ENCODE results near the gene TUBGCP6. TPM values are rescaled to one million over a fixed set of nuclear protein-coding genes. Genes with fewer than 3 reads are reported as not detected.

The TUBGCP6 gene
- total RNA-seq, 2 experiments from 2014 or later, result 41.4 to 43.8 TPM

- Mint-ChIP-seq H3K4me3 (no peak overlapping the region), H3K9me3 (no peaks in the 10 kb centered on the region), H3K27ac (no peak overlapping the region), H3K27me3 (no peaks in the 10 kb centered on the region), H3K4me1 (ENCODE audit: low read depth) (no peaks in the 10 kb centered on the region), H3K36me3 (peaks cover 31% of the 10 kb centered on the region)
- POLR2A ChIA-PET, result no interaction called here
- intact Hi-C loops (cut with micrococcal nuclease), result no loop called here
- CTCF ChIA-PET, result interaction anchor here (1.4 kb wide), 1 partner anchor 308 kb away, joined by 3 read pairs; the partner anchor contains the start of gene SCO2
- no peak for DNase-seq
Observed at GRCh38 chr22:50217543-50218152, 27.2 kb downstream of the TUBGCP6 start.

DNA sequence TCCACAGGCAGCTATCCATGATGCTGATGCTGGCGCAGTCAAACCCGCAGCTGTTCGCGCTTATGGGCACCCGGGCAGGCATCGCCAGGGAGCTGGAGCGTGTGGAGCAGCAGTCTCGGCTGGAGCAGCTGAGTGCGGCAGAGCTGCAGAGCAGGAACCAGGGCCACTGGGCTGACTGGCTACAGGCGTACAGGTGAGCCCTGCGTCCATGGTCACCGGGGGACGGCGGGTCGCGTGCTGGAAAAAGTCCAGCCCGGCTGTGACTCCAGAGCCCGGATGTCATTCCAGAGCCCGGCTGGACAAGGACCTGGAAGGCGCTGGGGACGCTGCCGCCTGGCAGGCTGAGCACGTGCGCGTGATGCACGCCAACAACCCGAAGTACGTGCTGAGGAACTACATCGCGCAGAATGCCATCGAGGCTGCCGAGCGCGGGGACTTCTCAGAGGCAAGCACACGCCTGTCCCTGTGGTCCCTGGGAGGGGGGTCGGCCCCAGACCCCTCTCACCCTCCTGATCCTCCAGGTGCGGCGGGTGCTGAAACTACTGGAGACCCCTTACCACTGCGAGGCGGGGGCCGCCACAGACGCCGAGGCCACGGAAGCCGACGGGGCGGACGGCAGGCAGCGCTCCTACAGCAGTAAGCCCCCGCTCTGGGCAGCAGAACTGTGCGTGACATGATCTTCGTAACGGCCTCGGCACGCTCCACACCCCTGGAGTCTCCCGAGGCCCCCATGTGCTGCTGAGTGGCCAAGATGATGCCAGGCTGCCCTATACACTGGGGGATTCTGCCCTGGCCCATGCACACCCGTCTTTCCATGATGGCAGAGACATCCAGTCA, 27.9 kb downstream of the TUBGCP6 start:
- H3K36me3 Mint-ChIP-seq, result peaks cover 32% of the 10 kb centered on the region
- POLR2A ChIA-PET, result interaction anchor here (1.5 kb wide), 1 partner anchor 26 kb away, joined by 3 read pairs; no protein-coding TSS in a partner anchor
- peaks cover 2% of the 10 kb centered on the region for H3K4me1 Mint-ChIP-seq (ENCODE audit: low read depth)

GRCh38 chr22:50216055-50216683, 28.7 kb downstream of the TUBGCP6 start:
- Mint-ChIP-seq H3K27ac (no peak overlapping the region), H3K9me3 (no peaks in the 10 kb centered on the region), H3K4me3 (no peak overlapping the region), H3K27me3 (no peaks in the 10 kb centered on the region), H3K36me3 (peaks cover 32% of the 10 kb centered on the region), H3K4me1 (ENCODE audit: low read depth) (peaks cover 4% of the 10 kb centered on the region)
- intact Hi-C loops (cut with micrococcal nuclease), result no loop called here
- ChIA-PET CTCF (interaction anchor here (0.8 kb wide), 1 partner anchor 67 kb away, joined by 3 read pairs; no protein-coding TSS in a partner anchor), POLR2A (interaction anchor here (1.5 kb wide), 1 partner anchor 25 kb away, joined by 3 read pairs; no protein-coding TSS in a partner anchor)
- no peak for DNase-seq

More for the DNA sequence above, 27.9 kb downstream of the TUBGCP6 start:
- Mint-ChIP-seq H3K27ac (no peak overlapping the region), H3K27me3 (no peaks in the 10 kb centered on the region), H3K4me3 (no peak overlapping the region), H3K9me3 (no peaks in the 10 kb centered on the region)
- no peak for DNase-seq
- intact Hi-C loops (cut with micrococcal nuclease), result no loop called here
- CTCF ChIA-PET, result no interaction called here

DNA sequence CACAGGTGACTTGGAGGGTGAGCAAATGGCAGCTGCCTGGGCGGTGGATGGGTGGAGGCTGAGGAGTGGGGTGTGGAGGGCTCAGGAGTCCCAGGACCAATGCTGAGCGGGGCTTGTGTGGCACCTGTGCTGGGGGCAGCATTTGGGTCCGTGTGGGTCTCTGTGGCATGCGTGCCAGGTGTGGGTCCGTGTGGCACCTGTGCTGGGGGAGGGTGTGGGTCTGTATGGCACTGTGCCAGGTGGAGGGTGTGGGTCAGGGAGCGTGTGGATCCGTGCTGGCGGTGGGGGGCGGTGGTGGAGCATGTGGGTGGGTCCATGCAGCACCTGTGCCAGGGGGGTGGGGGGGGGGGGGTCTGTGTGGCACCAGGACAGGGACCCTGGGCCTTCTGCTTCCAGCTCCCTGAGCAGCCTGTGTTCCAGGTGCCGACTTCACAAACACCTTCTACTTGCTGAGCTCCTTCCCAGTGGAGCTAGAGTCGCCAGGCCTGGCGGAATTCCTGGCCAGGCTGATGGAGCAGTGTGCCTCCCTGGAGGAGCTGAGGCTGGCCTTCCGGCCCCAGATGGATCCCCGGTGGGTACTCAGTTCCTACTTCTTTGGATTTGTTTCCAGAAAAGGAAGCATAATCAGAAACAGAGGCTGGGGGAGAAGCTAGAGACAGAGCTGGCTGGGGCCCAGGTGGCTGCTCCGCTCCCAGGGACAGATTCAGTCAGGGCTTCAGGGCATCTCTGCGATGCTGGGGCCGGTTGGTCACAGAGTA, 29.3 kb downstream of the TUBGCP6 start:
- intact Hi-C loops (cut with micrococcal nuclease), result no loop called here
- DNase-seq, result no peak
- POLR2A ChIA-PET, result interaction anchor here (1.5 kb wide), 1 partner anchor 25 kb away, joined by 3 read pairs; no protein-coding TSS in a partner anchor
- H3K36me3 Mint-ChIP-seq, result peaks cover 32% of the 10 kb centered on the region
- no peaks in the 10 kb centered on the region for H3K9me3 Mint-ChIP-seq
- H3K4me1 Mint-ChIP-seq (ENCODE audit: low read depth), result peaks cover 6% of the 10 kb centered on the region
- no peak overlapping the region for H3K27ac Mint-ChIP-seq
- CTCF ChIA-PET, result interaction anchor here (0.8 kb wide), 1 partner anchor 66 kb away, joined by 3 read pairs; no protein-coding TSS in a partner anchor
- no peaks in the 10 kb centered on the region for H3K27me3 Mint-ChIP-seq
- H3K4me3 Mint-ChIP-seq, result no peak overlapping the region

GRCh38 chr22:50213263-50213662, 31.6 kb downstream of the TUBGCP6 start:
- POLR2A ChIA-PET, result no interaction called here

GRCh38 chr22:50211147-50211546, 33.7 kb downstream of the TUBGCP6 start:
- no peak for DNase-seq
- intact Hi-C loops (cut with micrococcal nuclease), result no loop called here
- Mint-ChIP-seq H3K27me3 (no peaks in the 10 kb centered on the region), H3K4me3 (no peak overlapping the region), H3K27ac (peak overlapping the region; percentile 43), H3K36me3 (peaks cover 20% of the 10 kb centered on the region), H3K4me1 (ENCODE audit: low read depth) (peaks cover 10% of the 10 kb centered on the region), H3K9me3 (no peaks in the 10 kb centered on the region)
- POLR2A ChIA-PET, result no interaction called here
- CTCF ChIA-PET, result interaction anchor here (0.9 to 2.2 kb wide), 3 partner anchors 59 to 156 kb away, joined by 3 to 23 read pairs (median 3); no protein-coding TSS in a partner anchor

More at GRCh38 chr22:50213263-50213662, 31.6 kb downstream of the TUBGCP6 start:
- Mint-ChIP-seq H3K4me3 (no peak overlapping the region), H3K36me3 (peaks cover 29% of the 10 kb centered on the region), H3K9me3 (no peaks in the 10 kb centered on the region), H3K27me3 (no peaks in the 10 kb centered on the region), H3K4me1 (ENCODE audit: low read depth) (peaks cover 10% of the 10 kb centered on the region), H3K27ac (peak overlapping the region; percentile 19)
- CTCF ChIA-PET, result interaction anchor here (1.5 to 1.7 kb wide), 2 partner anchors 31 to 64 kb away, joined by 3 to 4 read pairs; no protein-coding TSS in a partner anchor
- intact Hi-C loops (cut with micrococcal nuclease), result no loop called here
- DNase-seq, result no peak

DNA sequence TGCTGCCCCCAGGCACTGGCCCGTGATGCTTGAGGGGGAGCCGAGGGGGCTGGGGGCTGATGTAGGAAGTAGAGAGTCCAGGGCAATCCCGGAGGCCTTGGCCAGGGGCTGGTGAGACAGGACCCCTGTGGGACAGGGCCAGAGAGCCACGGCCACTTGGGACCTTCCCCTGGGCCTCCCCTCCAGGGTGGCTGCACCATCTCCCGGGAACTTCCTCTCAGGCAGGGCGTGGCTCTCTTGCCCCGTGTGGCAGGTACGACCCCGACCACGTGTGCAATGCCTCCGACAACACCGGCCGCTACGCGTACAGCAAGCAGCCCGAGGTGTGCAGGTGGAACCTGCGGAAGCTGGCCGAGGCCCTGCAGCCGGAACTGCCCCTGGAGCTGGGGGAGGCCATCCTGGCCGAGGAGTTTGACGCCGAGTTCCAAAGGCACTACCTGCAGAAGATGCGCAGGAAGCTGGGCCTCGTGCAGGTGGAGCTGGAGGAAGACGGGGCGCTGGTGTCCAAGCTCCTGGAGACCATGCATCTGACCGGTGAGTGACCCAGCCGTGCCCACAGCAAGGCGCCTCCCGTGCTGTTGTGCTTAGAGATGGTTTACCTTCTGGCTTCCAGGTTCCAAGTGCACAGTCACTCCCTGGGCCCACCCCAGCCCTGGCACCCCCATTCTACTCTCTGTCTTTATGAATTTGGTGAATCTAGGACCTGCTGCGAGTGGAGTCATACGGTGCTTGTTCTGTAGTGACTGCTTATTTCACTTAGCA, 34.3 kb downstream of the TUBGCP6 start:
- H3K36me3 Mint-ChIP-seq, result peaks cover 16% of the 10 kb centered on the region
- H3K4me3 Mint-ChIP-seq, result no peak overlapping the region
- DNase-seq, result no peak
- ChIA-PET CTCF (interaction anchor here (0.9 to 2.2 kb wide), 3 partner anchors 59 to 156 kb away, joined by 3 to 23 read pairs (median 3); no protein-coding TSS in a partner anchor), POLR2A (no interaction called here)
- no peak overlapping the region for H3K27ac Mint-ChIP-seq
- H3K4me1 Mint-ChIP-seq (ENCODE audit: low read depth), result peaks cover 10% of the 10 kb centered on the region
- intact Hi-C loops (cut with micrococcal nuclease), result no loop called here
- no peaks in the 10 kb centered on the region for H3K9me3 Mint-ChIP-seq
- H3K27me3 Mint-ChIP-seq, result no peaks in the 10 kb centered on the region

DNA sequence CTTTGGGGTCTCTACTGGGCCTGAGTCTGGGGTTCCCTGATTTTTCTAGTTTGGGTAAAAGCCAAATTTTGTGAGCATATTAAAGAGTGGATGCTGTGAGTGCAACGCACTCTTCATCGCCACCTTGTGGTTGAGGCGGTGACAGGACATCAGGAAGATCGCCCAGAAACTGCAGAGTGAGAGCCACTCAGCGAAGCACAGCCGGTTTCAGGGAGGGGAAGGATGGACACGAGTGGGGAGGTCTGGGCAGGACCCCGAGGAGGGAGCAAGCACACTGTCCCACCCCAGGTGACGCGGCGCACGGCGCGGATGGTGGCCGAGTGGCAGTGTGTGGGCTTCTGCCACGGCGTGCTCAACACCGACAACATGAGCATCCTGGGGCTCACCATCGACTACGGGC, 34.9 kb downstream of the TUBGCP6 start:
- ChIA-PET POLR2A (no interaction called here), CTCF (interaction anchor here (4.6 kb wide), 1 partner anchor 60 kb away, joined by 40 read pairs; no protein-coding TSS in a partner anchor)
- peak overlapping the region; percentile 55 for H3K27ac Mint-ChIP-seq
- peaks cover 10% of the 10 kb centered on the region for H3K4me1 Mint-ChIP-seq (ENCODE audit: low read depth)
- no peaks in the 10 kb centered on the region for H3K9me3 Mint-ChIP-seq
- no peak overlapping the region for H3K4me3 Mint-ChIP-seq
- H3K36me3 Mint-ChIP-seq, result peaks cover 15% of the 10 kb centered on the region
- DNase-seq, result peak; percentile 76
- intact Hi-C loops (cut with micrococcal nuclease), result loop anchor here (1.0 to 5.0 kb wide), 2 partner anchors 61 to 443 kb away; no protein-coding TSS in a partner anchor
- H3K27me3 Mint-ChIP-seq, result no peaks in the 10 kb centered on the region

DNA sequence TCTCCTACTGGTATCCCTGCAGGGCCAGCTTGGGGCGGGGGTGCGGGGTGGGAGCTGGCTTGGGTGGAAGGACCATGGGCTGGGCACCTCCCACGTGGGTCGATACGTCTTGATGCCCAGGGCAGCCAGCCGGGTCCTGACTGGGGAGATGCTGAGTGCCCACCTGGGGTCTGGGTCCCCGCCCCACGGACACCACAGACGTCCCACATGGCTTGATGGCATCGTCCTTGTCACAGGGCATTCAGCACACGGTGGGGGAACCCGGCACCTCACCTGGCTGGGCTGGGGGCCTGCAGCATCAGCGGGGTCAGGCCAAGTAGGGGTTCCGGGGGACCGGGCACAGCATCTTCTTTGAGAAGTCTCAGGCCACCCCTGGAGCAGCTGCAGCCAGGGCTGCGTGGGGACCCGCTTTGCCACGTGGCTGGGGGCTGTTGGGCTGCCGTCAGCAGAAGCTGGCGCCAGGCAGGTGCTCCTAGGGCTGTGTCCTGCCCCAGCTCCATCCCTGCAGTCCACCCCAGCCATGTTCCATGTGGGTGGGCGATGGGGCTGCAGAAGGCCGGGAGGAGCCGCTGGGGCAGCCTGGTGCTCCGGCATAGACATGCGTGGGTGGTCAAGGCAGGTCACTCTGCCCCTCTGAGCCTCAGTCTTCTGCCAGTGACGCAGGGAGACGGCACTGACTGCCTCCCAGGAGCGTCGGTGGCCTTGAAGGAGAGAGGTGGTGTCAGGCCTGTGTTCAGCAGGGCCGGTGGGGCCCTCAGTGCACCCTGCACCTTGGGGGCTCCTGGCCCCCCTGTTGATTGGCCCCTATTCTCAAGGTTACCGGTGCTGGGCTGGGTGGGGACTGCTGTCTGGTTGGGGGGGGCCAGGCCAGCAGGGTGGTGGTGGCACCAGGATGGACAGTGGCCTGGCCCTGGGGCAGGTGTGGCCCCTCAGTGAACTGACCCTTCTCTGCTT, 35.6 kb downstream of the TUBGCP6 start:
- Mint-ChIP-seq H3K27ac (no peak overlapping the region), H3K36me3 (peaks cover 16% of the 10 kb centered on the region), H3K9me3 (no peaks in the 10 kb centered on the region), H3K27me3 (no peaks in the 10 kb centered on the region), H3K4me3 (no peak overlapping the region), H3K4me1 (ENCODE audit: low read depth) (peaks cover 14% of the 10 kb centered on the region)
- ChIA-PET POLR2A (no interaction called here), CTCF (interaction anchor here (1.2 to 4.6 kb wide), 3 partner anchors 28 to 278 kb away, joined by 3 to 40 read pairs (median 8); no protein-coding TSS in a partner anchor)
- intact Hi-C loops (cut with micrococcal nuclease), result loop anchor here (1.0 to 5.0 kb wide), 2 partner anchors 60 to 442 kb away; no protein-coding TSS in a partner anchor
- no peak for DNase-seq

- Mint-ChIP-seq H3K27me3 (no peaks in the 10 kb centered on the region), H3K36me3 (peaks cover 16% of the 10 kb centered on the region), H3K9me3 (no peaks in the 10 kb centered on the region), H3K4me1 (ENCODE audit: low read depth) (peaks cover 17% of the 10 kb centered on the region), H3K4me3 (no peak overlapping the region), H3K27ac (no peak overlapping the region)
- ChIA-PET POLR2A (interaction anchor here (0.6 kb wide), 1 partner anchor 17 kb away, joined by 3 read pairs; no protein-coding TSS in a partner anchor), CTCF (interaction anchor here (1.2 to 4.6 kb wide), 3 partner anchors 29 to 278 kb away, joined by 3 to 40 read pairs (median 8); no protein-coding TSS in a partner anchor)
- intact Hi-C loops (cut with micrococcal nuclease), result loop anchor here (5.0 kb wide), 1 partner anchor 441 kb away; no protein-coding TSS in a partner anchor
- no peak for DNase-seq
Observed at GRCh38 chr22:50208430-50208938, 36.3 kb downstream of the TUBGCP6 start.

Data from activated CD4-positive, alpha-beta memory T cell treated with anti-CD3 and anti-CD28 coated beads for 36 hours (primary cell).